HUDEP-2 (cell line): ENCODE measurements around the gene FGD3.
"Not testable (repeated sequence)": the region's sequence is repeated elsewhere in the genome, so short reads cannot be mapped to it uniquely, and the experiment has no call there.

Experiments used
- DNase-seq, 76 experiments: peaks; one replicate each; lab custom pipeline; 2025; ENCODE audit not compliant: unreplicated experiment in 76 of 76; lab: John Stamatoyannopoulos, UW

Gene FGD3, protein sequence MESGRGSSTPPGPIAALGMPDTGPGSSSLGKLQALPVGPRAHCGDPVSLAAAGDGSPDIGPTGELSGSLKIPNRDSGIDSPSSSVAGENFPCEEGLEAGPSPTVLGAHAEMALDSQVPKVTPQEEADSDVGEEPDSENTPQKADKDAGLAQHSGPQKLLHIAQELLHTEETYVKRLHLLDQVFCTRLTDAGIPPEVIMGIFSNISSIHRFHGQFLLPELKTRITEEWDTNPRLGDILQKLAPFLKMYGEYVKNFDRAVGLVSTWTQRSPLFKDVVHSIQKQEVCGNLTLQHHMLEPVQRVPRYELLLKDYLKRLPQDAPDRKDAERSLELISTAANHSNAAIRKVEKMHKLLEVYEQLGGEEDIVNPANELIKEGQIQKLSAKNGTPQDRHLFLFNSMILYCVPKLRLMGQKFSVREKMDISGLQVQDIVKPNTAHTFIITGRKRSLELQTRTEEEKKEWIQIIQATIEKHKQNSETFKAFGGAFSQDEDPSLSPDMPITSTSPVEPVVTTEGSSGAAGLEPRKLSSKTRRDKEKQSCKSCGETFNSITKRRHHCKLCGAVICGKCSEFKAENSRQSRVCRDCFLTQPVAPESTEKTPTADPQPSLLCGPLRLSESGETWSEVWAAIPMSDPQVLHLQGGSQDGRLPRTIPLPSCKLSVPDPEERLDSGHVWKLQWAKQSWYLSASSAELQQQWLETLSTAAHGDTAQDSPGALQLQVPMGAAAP

DNA sequence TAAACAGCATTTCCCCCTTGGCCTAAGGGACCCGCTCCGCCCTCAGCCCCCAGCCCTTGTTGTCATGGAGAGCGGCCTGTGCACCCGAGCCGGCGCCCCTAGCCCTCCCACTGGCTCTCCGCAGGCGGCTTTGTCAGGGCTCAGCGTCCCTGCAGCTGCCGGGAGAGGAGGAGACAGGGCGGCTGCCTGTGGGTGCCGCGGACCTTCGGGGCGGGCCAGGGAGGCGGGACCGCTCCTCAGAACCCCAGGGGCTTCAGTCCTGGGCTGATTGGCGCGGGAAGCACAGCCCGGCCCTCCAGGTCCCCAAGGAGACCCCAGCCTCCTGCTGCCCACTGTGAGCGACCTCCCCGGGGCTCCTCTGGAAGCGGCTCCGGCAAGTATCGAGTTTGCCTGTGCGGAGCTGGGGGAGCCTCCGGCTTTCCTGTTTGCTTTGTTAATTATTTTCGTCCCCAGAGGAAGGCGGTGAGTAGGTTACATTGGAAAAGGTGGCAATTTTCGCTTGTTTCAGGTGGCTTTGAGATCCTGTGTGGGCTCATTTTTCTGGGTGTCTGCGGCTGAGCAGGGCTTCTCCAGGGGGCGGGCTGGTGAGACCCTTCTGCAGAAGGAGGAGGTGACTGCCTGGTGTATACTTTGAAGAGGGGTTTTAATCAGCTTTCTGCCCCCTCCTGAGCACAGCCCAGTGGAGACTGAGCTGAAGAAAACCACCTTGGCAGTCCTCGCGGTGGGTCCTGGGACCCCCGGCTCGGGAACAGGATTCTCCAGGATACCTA lies at the start of gene FGD3:
TSS of gene FGD3 (plus strand) at position 256 of the 770 bp plus-strand sequence. CDS start 28,734 bp downstream, outside the sequence.
- DNase-seq, result no peak

- not testable (repeated sequence) for DNase-seq
Measured at GRCh38 chr9:92905137-92905536, 42.2 kb upstream of the FGD3 start.

DNA sequence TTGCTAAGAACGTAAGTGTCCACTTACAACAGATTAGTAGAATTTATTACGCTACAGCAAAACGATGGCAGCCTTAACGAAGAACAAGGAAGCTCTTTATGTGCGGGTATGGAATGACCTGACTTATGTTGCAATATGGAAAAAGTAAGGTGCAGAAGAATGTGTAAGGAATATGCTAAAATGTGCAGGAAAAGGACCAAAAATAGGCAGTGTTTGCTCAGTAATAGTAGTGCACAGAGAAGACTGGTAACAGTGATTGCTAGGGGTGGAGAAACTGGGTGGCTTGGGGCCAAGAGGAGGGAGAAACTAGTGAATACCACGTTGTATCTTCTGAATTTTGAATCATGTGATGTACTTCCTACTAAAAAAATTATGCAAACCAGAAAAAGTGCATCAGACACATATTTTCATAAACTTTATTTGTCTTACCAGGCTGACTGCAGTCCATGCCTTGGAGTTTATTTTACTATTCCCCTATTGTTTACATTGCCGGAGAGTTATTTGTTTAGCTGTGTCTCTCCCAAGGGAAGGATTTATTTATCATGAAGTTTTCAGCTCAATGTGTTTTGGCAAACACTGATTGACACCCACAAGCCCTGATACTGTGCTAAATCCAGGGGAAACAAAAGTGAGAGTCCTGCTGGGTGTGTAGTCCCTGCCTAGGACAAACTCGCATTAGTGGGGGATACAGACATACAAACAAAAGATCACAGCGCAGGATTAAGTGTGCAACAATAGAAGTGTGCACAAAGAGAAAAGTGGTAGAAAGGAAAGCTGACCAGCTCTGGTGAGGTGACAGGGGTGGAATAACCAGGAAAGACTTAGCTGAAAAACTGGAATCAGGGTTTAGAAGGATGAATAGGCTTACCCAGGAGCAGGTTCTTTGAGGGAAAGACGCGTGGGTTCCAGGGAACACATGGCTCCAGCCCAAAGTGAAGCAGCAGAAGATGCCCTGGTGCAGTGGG lies 35.5 kb upstream of the FGD3 start:
- no peak for DNase-seq

DNA sequence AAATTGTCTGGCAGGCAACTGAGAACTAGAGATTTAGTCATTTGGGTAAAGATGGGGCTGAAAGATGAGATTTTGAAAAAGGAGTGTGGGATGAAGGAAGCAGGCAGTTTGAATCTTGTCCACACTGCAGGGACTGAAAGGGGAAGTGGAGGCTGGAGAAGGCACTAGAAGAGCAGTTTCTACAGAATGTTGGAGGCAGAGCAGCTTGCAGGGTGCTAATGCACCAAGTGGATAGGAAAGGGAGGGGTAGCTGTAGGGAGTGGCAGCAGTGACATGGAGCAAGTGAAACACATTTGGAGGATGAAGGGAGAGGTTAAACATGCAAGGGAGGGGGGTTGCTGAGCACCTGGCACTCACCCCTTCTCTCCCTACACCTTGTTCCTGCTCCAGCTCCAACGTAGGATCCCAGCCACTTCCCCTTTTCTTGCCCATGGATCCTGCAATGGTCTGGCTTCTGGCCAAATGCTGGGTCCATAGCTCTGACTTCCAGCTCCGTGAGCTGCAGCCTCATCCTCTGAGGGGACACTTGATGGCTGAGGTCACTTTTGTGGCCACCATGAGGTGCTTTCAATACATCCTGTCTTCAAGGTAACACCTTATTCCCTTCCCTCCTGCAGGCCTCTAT lies 30.0 kb upstream of the FGD3 start:
- no peak for DNase-seq

- no peak for DNase-seq
Measured at GRCh38 chr9:92920437-92920836, 26.9 kb upstream of the FGD3 start.

DNA sequence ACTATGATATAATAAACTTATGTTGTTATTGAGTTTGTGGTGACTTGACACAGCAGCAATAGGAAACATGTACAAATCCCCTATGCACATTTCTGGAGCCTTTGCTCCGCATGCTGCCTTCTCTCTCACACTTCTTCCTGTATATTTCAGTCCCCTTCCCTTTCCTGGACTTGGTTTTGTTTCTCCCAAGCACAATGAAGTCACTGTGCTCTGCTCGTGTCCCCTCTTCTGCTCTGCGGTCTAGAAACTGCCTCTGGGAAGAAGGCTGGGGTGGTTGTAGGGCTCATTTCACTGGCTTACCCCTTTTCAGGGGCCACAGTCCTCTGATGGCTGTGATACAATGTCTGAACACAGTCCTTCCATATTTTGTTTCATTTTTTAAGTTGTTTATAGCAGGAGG lies 15.7 kb upstream of the FGD3 start:
- no peak for DNase-seq

- DNase-seq, result peak in 1 of 76 experiments; percentile 11
Measured at GRCh38 chr9:92934321-92934720, 13.0 kb upstream of the FGD3 start.

DNA sequence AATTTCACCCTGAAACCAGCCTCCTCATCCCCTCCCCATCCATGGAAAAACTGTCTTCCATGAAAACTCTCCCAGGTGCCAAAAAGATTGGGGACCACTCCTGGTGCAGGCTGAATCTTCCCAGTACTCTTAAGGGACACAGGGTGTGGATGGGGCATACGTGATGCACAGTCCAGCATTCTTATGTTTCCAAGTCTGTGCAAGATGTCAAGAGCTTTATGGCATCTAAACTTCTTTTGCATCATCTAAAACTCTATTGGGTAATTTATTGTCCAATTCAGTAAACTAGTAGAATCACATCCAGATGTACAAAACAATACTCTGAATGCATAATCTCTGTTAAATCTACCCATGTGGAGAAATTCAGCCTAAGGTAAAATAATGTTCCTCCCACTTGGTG lies 9.3 kb upstream of the FGD3 start:
- DNase-seq, result no peak

DNA sequence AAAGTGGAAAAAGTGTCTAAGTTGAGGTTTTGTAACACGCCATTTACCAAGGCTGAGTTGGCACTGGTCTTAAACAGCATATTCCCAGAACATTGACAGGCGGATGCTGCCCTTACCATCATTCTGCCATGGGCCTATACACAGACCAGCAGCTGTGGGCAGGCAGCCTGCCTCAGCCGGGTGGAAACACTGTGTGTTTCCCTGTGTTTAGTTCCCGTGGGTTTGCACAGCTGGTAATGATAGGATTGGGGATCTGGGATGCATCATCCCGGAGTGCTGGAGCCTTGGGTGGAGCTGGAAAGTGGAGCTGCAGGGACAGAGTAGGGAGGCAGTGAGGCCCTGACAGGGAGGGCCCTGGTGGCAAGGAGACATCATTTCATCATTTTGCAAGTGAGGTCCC lies 5.5 kb upstream of the FGD3 start:
- no peak for DNase-seq

- DNase-seq, result no peak
Measured at GRCh38 chr9:92942688-92943616, 4.4 kb upstream of the FGD3 start.

DNA sequence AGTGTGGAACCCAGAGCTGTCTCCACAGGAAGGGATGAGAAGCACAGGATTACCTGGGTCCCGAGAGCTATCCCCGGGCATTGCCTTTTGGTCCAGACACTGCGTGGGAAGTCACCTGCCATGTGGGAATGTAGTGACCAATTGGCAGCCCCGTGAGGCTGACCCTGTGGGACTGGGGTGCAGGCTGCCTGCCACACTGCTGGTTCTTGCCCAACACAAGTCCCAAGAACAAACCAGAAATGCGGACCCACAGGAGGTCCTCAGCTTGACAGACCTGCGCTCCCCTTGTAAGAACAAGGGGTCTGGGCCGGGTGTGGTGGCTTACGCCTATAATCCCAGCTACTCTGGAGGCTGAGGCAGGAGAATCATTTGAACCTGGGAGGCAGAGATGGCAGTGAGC lies 2.4 kb upstream of the FGD3 start:
- no peak for DNase-seq

DNA sequence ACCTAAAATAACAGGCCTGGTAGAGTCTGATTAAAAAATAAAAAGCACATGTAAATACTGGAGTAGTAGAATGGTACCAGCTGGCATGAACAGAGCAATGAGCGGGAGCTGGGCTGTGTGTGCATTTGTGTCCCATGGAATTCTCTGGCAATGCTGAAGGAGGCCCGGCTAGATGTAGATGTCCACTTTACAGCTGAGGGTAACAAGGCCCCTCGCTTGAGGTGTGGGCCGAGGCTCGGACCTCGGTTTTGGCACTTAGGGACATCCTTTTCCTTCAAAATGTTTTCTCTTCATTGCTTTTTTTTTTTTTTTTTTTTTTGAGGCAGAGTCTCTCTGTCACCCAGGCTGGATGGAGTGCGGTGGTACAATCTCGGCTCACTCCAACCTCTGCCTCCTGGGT lies 1.5 kb upstream of the FGD3 start:
- DNase-seq, result no peak

GRCh38 chr9:92948038-92948534 lies 763 bp downstream of the FGD3 start:
- no peak for DNase-seq

- DNase-seq, result no peak
Measured at GRCh38 chr9:92948632-92949031, 1.3 kb downstream of the FGD3 start.

DNA sequence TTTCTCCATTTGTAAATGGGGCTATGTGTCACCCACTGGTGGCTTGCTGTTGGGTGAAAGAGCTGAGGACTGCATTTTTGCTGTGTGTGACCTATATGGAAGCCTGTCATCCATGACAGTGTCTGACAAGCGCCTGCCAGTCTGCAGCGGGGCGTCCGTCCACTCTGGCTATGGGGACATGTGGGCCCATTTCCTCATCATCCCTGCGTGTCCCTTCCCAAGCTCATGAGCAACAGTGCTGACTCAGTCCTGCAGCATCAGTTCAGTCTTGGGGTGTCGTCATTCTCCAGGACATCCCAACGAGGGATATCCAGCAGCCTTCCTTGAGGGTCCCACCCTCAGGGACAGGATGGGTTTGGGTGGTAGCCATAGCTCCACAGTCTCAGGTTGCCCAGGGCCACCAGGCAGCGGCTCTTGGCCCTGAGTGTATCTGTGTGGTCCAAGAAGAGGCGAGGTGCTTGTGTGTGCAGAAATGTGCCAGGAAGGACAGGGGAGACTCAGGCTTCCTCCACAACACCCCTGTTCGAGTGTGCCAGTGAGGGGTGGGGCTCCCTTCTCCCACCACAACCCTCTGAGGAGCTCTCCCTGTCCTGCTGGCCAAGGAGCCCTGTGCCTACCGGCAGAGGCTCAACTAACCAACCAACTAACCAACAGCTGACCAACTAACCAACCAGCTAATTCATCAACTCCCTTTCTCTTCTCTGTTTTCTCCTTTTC lies 2.1 kb downstream of the FGD3 start:
- no peak for DNase-seq

DNA sequence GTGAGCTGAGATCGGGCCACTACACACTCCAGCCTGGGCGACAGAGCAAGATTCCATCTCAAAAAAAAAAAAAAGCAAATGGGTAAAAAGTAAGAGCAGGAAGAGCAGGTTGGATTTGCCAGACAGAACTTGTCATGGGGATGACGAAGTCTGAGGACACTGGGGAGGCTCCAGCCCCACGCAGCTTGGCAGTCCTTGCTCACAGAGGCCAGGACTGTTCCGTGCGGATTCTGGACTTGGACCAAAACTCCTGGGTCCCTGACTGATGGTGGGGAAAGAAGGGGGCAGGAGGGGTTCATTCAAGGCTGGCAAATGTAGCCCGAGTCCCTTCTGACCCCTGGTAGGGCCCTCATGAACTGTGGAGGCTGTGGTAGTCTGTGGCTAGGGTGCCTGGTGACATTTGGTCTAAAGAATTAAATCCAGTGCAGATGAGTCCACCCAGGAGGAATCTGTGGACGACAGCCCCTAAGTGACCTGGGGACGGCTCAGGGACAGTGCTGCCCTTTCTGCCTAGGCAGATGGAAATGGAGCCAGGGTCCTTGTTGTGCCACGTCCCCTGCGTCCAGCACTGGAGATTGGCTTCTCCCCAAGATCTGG lies 3.1 kb downstream of the FGD3 start:
- DNase-seq, result no peak

GRCh38 chr9:92952906-92953610 lies 5.7 kb downstream of the FGD3 start:
- no peak for DNase-seq
